ENCODE measurements around the gene ELOVL5.
"Not testable (repeated sequence)": the region's sequence is repeated elsewhere in the genome, so short reads cannot be mapped to it uniquely, and the experiment has no call there.

Gene ELOVL5

GRCh38 chr6:53321701-53322100 is 27.0 kb downstream of the ELOVL5 start:
- Histone ChIP-seq H3K4me1 (ENCODE audit: low read length) (peaks cover 7% of the 10 kb centered on the region), H3K4me2 (ENCODE audit: low read length) (no peak overlapping the region), H3K27ac (ENCODE audit: low read length) (no peak overlapping the region), H2AFZ (ENCODE audit: low read depth, low read length) (no peak overlapping the region), H3K79me2 (ENCODE audit: low read length) (peaks cover 87% of the 10 kb centered on the region), H3K4me3 (ENCODE audit: low read length) (no peak overlapping the region), H3K27me3 (ENCODE audit: low read depth, low read length) (no peaks in the 10 kb centered on the region), H3K9me3 (ENCODE audit: insufficient read depth, low read length) (no peaks in the 10 kb centered on the region), H4K20me1 (ENCODE audit: insufficient read depth, low read length) (peaks cover 53% of the 10 kb centered on the region), H3K9ac (ENCODE audit: low read length) (no peak overlapping the region), H3K36me3 (replicated peaks; ENCODE audit: low read depth, low read length) (no peaks in the 10 kb centered on the region)
- TF ChIP-seq EZH2phosphoT487 (IDR thresholded peaks at IDR 0.05; ENCODE audit: low read depth) (no peak), CTCF (IDR thresholded peaks at IDR 0.05; ENCODE audit: low read depth, low read length) (no peak)

GRCh38 chr6:53320964-53321363 is 27.8 kb downstream of the ELOVL5 start:
- peaks cover 7% of the 10 kb centered on the region for H3K4me1 ChIP-seq (ENCODE audit: low read length)
- H4K20me1 ChIP-seq (ENCODE audit: insufficient read depth, low read length) = peaks cover 53% of the 10 kb centered on the region
- no peak overlapping the region for H3K27ac ChIP-seq (ENCODE audit: low read length)
- TF ChIP-seq EZH2phosphoT487 (IDR thresholded peaks at IDR 0.05; ENCODE audit: low read depth) = no peak
- H3K9me3 ChIP-seq (ENCODE audit: insufficient read depth, low read length) = no peaks in the 10 kb centered on the region
- no peaks in the 10 kb centered on the region for H3K27me3 ChIP-seq (ENCODE audit: low read depth, low read length)
- peaks cover 87% of the 10 kb centered on the region for H3K79me2 ChIP-seq (ENCODE audit: low read length)
- no peak overlapping the region for H3K4me2 ChIP-seq (ENCODE audit: low read length)
- H3K9ac ChIP-seq (ENCODE audit: low read length) = no peak overlapping the region
- H3K36me3 ChIP-seq (replicated peaks; ENCODE audit: low read depth, low read length) = no peaks in the 10 kb centered on the region
- H3K4me3 ChIP-seq (ENCODE audit: low read length) = no peak overlapping the region
- H2AFZ ChIP-seq (ENCODE audit: low read depth, low read length) = no peak overlapping the region

GRCh38 chr6:53318429-53318828 is 30.3 kb downstream of the ELOVL5 start:
- Histone ChIP-seq H3K27me3 (ENCODE audit: low read depth, low read length) (no peaks in the 10 kb centered on the region), H3K27ac (ENCODE audit: low read length) (no peak overlapping the region), H3K4me3 (ENCODE audit: low read length) (no peak overlapping the region), H2AFZ (ENCODE audit: low read depth, low read length) (no peak overlapping the region), H3K9me3 (ENCODE audit: insufficient read depth, low read length) (no peaks in the 10 kb centered on the region), H3K36me3 (replicated peaks; ENCODE audit: low read depth, low read length) (no peaks in the 10 kb centered on the region), H3K79me2 (ENCODE audit: low read length) (peaks cover 87% of the 10 kb centered on the region), H3K4me1 (ENCODE audit: low read length) (peaks cover 7% of the 10 kb centered on the region), H3K4me2 (ENCODE audit: low read length) (no peak overlapping the region), H3K9ac (ENCODE audit: low read length) (no peak overlapping the region), H4K20me1 (ENCODE audit: insufficient read depth, low read length) (peaks cover 63% of the 10 kb centered on the region)
- TF ChIP-seq CTCF (IDR thresholded peaks at IDR 0.05; ENCODE audit: low read depth, low read length) = no peak
- TF ChIP-seq EZH2phosphoT487 (IDR thresholded peaks at IDR 0.05; ENCODE audit: low read depth) = no peak

GRCh38 chr6:53317861-53318260 is 30.9 kb downstream of the ELOVL5 start:
- Histone ChIP-seq H4K20me1 (ENCODE audit: insufficient read depth, low read length) (peaks cover 61% of the 10 kb centered on the region), H3K9me3 (ENCODE audit: insufficient read depth, low read length) (no peaks in the 10 kb centered on the region), H3K79me2 (ENCODE audit: low read length) (peaks cover 87% of the 10 kb centered on the region), H3K9ac (ENCODE audit: low read length) (no peak overlapping the region), H3K36me3 (replicated peaks; ENCODE audit: low read depth, low read length) (no peaks in the 10 kb centered on the region), H3K27me3 (ENCODE audit: low read depth, low read length) (no peaks in the 10 kb centered on the region), H3K4me3 (ENCODE audit: low read length) (no peak overlapping the region), H2AFZ (ENCODE audit: low read depth, low read length) (no peak overlapping the region), H3K4me1 (ENCODE audit: low read length) (0 out of 2 replicates have a peak, but pooled peaks cover 1% of the 10 kb centered on the region), H3K27ac (ENCODE audit: low read length) (no peak overlapping the region), H3K4me2 (ENCODE audit: low read length) (no peak overlapping the region)
- TF ChIP-seq EZH2phosphoT487 (IDR thresholded peaks at IDR 0.05; ENCODE audit: low read depth) (no peak), CTCF (IDR thresholded peaks at IDR 0.05; ENCODE audit: low read depth, low read length) (no peak)

- peaks cover 87% of the 10 kb centered on the region for H3K79me2 ChIP-seq (ENCODE audit: low read length)
- not testable (repeated sequence) for H3K4me1 ChIP-seq (ENCODE audit: low read length)
These were observed 31.5 kb downstream of the ELOVL5 start for GRCh38 chr6:53317299-53317698.

More at GRCh38 chr6:53317299-53317698, 31.5 kb downstream of the ELOVL5 start:
- H3K4me2 ChIP-seq (ENCODE audit: low read length); H3K27me3 ChIP-seq (ENCODE audit: low read depth, low read length); H3K9me3 ChIP-seq (ENCODE audit: insufficient read depth, low read length); H3K27ac ChIP-seq (ENCODE audit: low read length); H3K9ac ChIP-seq (ENCODE audit: low read length); H3K4me3 ChIP-seq (ENCODE audit: low read length); H3K36me3 ChIP-seq (replicated peaks; ENCODE audit: low read depth, low read length); H2AFZ ChIP-seq (ENCODE audit: low read depth, low read length): not testable (repeated sequence)
- peaks cover 61% of the 10 kb centered on the region for H4K20me1 ChIP-seq (ENCODE audit: insufficient read depth, low read length)

Measured in OCI-LY3 (cell line).